Measurements from ENCODE around the gene TDRD9. TPM values are rescaled to one million over a fixed set of nuclear protein-coding genes. Genes with fewer than 3 reads are reported as not detected.
A peak's percentile ranks its signal among the peaks of the same experiment; 100 is the strongest.
"Not testable (repeated sequence)": the region's sequence is repeated elsewhere in the genome, so short reads cannot be mapped to it uniquely, and the experiment has no call there.

The TDRD9 gene
- total RNA-seq, 1 donor from 2014 or later = 6.5 TPM

DNA sequence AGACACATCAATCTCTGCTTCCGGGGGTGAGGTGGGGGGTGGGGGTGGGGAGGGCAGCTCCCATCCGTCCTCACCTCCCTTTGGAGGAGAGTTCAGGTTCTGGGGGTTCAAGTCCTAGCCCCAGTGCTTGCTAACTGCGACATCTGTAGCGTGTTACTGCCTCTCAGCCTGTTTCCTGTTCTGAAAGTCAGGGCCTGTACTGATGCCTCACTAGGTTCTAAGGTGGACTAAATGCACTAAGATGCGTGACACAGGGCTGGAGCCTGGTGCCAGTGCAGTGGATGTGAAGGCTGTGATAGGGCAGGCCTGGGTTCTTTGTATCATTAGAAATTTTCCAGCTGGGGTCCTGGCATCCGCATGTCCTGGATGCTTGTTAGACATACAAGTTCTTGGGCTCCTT, 17.3 kb upstream of the TDRD9 start:
- DNase-seq (ENCODE audit: low read depth) = no peak
- TF ChIP-seq, protein P1, sequence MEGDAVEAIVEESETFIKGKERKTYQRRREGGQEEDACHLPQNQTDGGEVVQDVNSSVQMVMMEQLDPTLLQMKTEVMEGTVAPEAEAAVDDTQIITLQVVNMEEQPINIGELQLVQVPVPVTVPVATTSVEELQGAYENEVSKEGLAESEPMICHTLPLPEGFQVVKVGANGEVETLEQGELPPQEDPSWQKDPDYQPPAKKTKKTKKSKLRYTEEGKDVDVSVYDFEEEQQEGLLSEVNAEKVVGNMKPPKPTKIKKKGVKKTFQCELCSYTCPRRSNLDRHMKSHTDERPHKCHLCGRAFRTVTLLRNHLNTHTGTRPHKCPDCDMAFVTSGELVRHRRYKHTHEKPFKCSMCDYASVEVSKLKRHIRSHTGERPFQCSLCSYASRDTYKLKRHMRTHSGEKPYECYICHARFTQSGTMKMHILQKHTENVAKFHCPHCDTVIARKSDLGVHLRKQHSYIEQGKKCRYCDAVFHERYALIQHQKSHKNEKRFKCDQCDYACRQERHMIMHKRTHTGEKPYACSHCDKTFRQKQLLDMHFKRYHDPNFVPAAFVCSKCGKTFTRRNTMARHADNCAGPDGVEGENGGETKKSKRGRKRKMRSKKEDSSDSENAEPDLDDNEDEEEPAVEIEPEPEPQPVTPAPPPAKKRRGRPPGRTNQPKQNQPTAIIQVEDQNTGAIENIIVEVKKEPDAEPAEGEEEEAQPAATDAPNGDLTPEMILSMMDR (IDR thresholded peaks at IDR 0.05; ENCODE audit: insufficient read depth, low read length, poor library complexity, severe bottlenecking) = no peak
- Histone ChIP-seq H3K4me3 (ENCODE audit: low read depth, low read length) (no peak overlapping the region), H3K36me3 (ENCODE audit: control insufficient read depth, insufficient read depth, low read length) (peaks cover 1% of the 10 kb centered on the region), H3K27me3 (ENCODE audit: control insufficient read depth, insufficient read depth, low read length) (no peaks in the 10 kb centered on the region)

DNA sequence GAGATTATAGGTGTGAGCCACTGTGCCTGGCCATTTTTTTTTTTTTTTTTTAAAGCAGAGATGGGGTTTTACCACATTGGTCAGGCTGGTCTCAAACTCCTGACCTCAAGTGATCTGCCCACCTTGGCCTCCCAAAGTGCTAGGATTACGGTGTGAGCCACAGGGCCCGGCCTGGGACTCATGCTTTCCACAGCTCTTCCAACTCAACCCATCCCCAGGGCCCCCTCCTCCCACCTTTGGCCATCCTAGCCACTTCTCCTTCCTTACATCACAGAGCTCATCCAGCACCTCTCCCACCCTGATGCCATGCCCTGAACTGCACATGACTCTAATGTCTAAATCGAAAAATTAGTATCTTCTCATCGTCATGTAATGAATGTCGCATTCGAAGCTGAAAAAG, 12.6 kb upstream of the TDRD9 start:
- DNase-seq (ENCODE audit: low read depth) = no peak
- Histone ChIP-seq H3K4me3 (ENCODE audit: low read depth, low read length) (no peak overlapping the region), H3K36me3 (ENCODE audit: control insufficient read depth, insufficient read depth, low read length) (peaks cover 1% of the 10 kb centered on the region), H3K27me3 (ENCODE audit: control insufficient read depth, insufficient read depth, low read length) (no peaks in the 10 kb centered on the region)
- TF ChIP-seq, protein P1 (IDR thresholded peaks at IDR 0.05; ENCODE audit: insufficient read depth, low read length, poor library complexity, severe bottlenecking) = no peak

DNA sequence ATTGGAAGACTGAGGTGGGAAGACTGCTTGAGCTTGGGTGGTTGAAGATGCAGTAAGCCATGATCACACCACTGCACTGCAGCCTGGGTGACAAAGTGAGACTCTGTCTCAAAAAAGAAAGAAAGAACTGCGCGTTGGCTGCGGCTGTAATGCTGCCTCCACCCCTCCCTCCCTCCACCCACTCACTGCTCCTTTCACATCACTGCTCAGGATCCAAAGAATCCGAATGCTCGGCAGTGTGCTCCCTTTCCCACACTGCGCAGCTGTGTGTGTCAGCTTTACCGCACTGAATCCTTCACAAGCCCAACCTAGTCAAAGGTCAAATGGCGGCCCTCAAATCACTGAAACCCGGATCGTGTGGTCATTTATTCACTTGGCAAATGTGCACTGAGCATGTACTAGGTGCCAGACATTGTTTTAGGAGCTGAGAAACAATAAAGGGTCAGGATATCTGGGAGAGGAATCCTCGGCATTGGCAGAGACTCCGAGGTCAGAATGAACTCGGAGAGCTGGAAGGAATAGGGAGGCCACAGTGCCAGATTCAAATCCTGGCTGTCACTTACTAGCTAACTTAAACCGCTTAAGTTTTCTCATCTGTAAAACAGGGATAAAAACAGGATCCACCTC, 11.5 kb upstream of the TDRD9 start:
- no peak for DNase-seq (ENCODE audit: low read depth)
- Histone ChIP-seq H3K27me3 (ENCODE audit: control insufficient read depth, insufficient read depth, low read length) (no peaks in the 10 kb centered on the region), H3K4me3 (ENCODE audit: low read depth, low read length) (no peak overlapping the region), H3K36me3 (ENCODE audit: control insufficient read depth, insufficient read depth, low read length) (peaks cover 1% of the 10 kb centered on the region)
- TF ChIP-seq, protein P1 (IDR thresholded peaks at IDR 0.05; ENCODE audit: insufficient read depth, low read length, poor library complexity, severe bottlenecking) = no peak

DNA sequence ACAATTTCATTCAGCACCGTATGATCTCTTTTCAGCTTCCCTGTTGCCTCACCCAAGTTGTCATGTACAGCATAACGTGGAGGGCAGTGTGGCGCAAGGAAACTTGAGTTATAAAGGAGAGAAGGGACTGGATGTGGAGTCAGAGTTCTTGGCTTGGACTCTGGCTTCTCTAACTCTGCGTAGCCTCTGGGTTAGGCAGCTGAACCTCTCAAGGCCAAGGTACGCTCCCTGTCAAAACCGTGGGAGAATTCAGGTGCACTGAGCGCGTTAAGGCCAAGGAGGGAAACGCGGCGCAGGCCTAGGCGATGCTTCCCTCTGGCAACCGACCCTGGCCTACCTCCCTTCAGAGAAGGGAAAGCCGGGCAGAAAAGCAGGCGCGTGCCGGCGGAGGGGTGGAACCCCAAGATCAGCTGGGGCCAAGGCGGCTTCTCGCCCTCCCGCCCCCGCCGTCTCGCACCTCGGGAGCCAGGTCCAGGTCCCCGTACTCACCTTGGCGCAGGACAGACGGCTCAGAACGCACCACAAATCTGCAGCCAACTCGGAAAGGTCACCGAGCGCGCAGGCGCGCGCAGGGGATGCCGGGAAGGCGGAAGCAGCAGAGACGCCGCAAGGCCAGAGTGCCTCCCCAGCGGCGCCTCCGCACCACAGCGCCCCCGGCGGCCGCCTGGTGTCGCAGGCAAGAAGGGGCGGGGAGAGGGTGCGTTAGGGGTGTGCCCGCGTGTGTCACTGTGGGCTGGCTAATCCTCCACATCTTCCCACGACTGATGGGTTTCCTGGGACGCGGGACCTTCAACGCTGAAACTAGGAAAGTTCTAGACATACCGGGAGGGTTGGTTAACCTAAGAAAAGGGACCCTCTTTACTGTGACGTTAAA, 7.0 kb upstream of the TDRD9 start:
- Histone ChIP-seq H3K4me3 (ENCODE audit: low read depth, low read length) (peak overlapping the region; percentile 88), H3K27me3 (ENCODE audit: control insufficient read depth, insufficient read depth, low read length) (no peaks in the 10 kb centered on the region), H3K36me3 (ENCODE audit: control insufficient read depth, insufficient read depth, low read length) (no peaks in the 10 kb centered on the region)
- TF ChIP-seq, protein P1 (IDR thresholded peaks at IDR 0.05; ENCODE audit: insufficient read depth, low read length, poor library complexity, severe bottlenecking) = peak; percentile 93
- DNase-seq (ENCODE audit: low read depth) = peak; percentile 65

DNA sequence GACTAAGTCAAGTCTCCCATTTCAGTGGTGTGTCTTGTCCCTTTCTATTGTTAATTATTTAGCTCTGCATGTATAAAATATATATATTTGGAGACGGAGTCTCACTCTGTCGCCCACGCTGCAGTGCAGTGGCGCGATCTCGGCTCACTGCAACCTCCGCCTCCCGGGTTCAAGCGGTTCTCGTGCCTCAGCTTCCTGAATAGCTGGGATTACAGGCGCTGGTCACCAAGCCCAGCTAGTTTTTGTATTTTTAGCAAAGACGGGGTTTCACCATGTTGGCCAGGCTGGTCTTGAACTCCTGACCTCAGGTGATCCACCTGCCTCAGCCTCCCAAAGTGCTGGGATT, 6.4 kb upstream of the TDRD9 start:
- not testable (repeated sequence) for DNase-seq (ENCODE audit: low read depth); H3K27me3 ChIP-seq (ENCODE audit: control insufficient read depth, insufficient read depth, low read length); H3K36me3 ChIP-seq (ENCODE audit: control insufficient read depth, insufficient read depth, low read length); H3K4me3 ChIP-seq (ENCODE audit: low read depth, low read length)

DNA sequence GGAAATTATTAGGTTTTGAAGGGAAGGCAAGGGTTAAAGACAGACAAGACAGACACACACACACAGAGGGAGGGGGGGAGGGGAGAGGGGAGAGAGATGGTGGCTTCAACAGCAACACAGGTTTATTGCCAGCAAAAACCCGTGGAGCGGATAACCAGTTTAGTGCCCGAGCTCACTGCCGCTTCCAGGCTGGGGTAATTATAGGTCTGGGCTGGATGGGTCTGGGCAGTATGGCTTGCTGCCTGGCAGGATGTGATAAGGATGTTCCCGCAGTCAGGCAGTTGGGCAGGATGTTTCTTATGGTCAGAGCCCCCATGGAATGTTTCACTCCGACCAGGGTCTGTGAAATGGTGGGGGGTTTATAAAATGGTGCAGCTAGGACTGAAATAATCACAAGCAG, 4.4 kb upstream of the TDRD9 start:
- no peaks in the 10 kb centered on the region for H3K36me3 ChIP-seq (ENCODE audit: control insufficient read depth, insufficient read depth, low read length)
- H3K4me3 ChIP-seq (ENCODE audit: low read depth, low read length) = no peak overlapping the region
- DNase-seq (ENCODE audit: low read depth) = no peak
- TF ChIP-seq, protein P1 (IDR thresholded peaks at IDR 0.05; ENCODE audit: insufficient read depth, low read length, poor library complexity, severe bottlenecking) = no peak
- H3K27me3 ChIP-seq (ENCODE audit: control insufficient read depth, insufficient read depth, low read length) = no peaks in the 10 kb centered on the region
